MCF 10A (cell line): ENCODE data around the gene GLRA3. TPM values are rescaled to one million over a fixed set of nuclear protein-coding genes. Genes with fewer than 3 reads are reported as not detected.

Experiments used
- BruUV-seq: library from RNA; stranded (reverse); fragments of 400-500 nt; replicated peaks from 2 replicates; lab custom pipeline; 2021; lab: Mats Ljungman, UMichigan
- CTCF ChIA-PET: fragments of 300-600 bp; sonication (Branson Sonifier 250); formaldehyde crosslinking; extraction: SDS; loops from one replicate; lab custom pipeline; 2021; ENCODE audit warnings: antibody characterized with exemption, inconsistent platforms; lab: Yijun Ruan, JAX
- POLR2A ChIA-PET: fragments of 300-600, 350-650 bp; sonication (Branson Sonifier 250); formaldehyde crosslinking; extraction: SDS; loops from one replicate; lab custom pipeline; 2020; ENCODE audit warnings: antibody characterized with exemption, inconsistent platforms; lab: Yijun Ruan, JAX
- DNase-seq: peaks from one replicate; pipeline ENCODE4 v3.0.0-alpha.2; 2018; ENCODE audit not compliant: unreplicated experiment
- H3K27ac Mint-ChIP-seq: one replicate; pipeline ENCODE4 v1.8.0; 2022; ENCODE audit warnings: mild to moderate bottlenecking, low read depth, mixed read lengths; ENCODE audit not compliant: unreplicated experiment
- H3K27me3 Mint-ChIP-seq: one replicate; pipeline ENCODE4 v1.8.0; 2022; ENCODE audit warnings: mixed read lengths; ENCODE audit not compliant: insufficient read depth, unreplicated experiment
- H3K36me3 Mint-ChIP-seq: one replicate; pipeline ENCODE4 v1.8.0; 2022; ENCODE audit warnings: mild to moderate bottlenecking, moderate library complexity, mixed read lengths; ENCODE audit not compliant: insufficient read depth, unreplicated experiment
- H3K4me1 Mint-ChIP-seq: one replicate; pipeline ENCODE4 v1.8.0; 2022; ENCODE audit warnings: mixed read lengths; ENCODE audit not compliant: insufficient read depth, unreplicated experiment
- H3K4me3 Mint-ChIP-seq: one replicate; pipeline ENCODE4 v1.8.0; 2022; ENCODE audit warnings: mild to moderate bottlenecking, moderate library complexity, mixed read lengths; ENCODE audit not compliant: unreplicated experiment
- H3K9me3 Mint-ChIP-seq: one replicate; pipeline ENCODE4 v1.8.0; 2022; ENCODE audit warnings: mixed read lengths; ENCODE audit not compliant: unreplicated experiment
- CTCF ChIP-seq: fragments of 200-600 bp; IDR thresholded peaks from one replicate; pipeline ENCODE4 v1.8.0; 2022; ENCODE audit warnings: antibody characterized with exemption, mild to moderate bottlenecking; ENCODE audit not compliant: unreplicated experiment
- intact Hi-C: fragments of 100-400 bp; cut with micrococcal nuclease; formaldehyde crosslinking; loops from 2 replicates; pipeline ENCODE4 v1.14.1; 2022
- total RNA-seq: library from RNA; stranded (reverse); gene quantifications from 2 replicates; pipeline ENCODE4 v1.2.3, GENCODE V29; 2022

Gene GLRA3
- total RNA-seq, 1 experiment from 2014 or later, result not detected

- Mint-ChIP-seq H3K36me3 (no peaks in the 10 kb centered on the region), H3K9me3 (no peaks in the 10 kb centered on the region), H3K27me3 (no peaks in the 10 kb centered on the region), H3K27ac (no peak overlapping the region), H3K4me3 (no peak overlapping the region), H3K4me1 (no peaks in the 10 kb centered on the region)
- POLR2A ChIA-PET, result no interaction called here
- no peak for DNase-seq
- TF ChIP-seq CTCF, result no peak
- intact Hi-C loops, result no loop called here
- CTCF ChIA-PET, result no interaction called here
- BruUV-seq, result no TSS peak
Observed at GRCh38 chr4:174847801-174848427, 18.9 kb upstream of the GLRA3 start.

GRCh38 chr4:174835536-174835935 is 6.5 kb upstream of the GLRA3 start:
- TF ChIP-seq CTCF, result no peak
- Mint-ChIP-seq H3K4me3 (no peak overlapping the region), H3K27me3 (no peaks in the 10 kb centered on the region), H3K36me3 (no peaks in the 10 kb centered on the region), H3K9me3 (no peaks in the 10 kb centered on the region), H3K4me1 (no peaks in the 10 kb centered on the region), H3K27ac (no peak overlapping the region)
- intact Hi-C loops, result no loop called here
- ChIA-PET POLR2A (no interaction called here), CTCF (interaction anchor here (0.8 kb wide), 1 partner anchor 701 kb away, joined by 3 read pairs; no protein-coding TSS in a partner anchor)
- BruUV-seq, result no TSS peak
- DNase-seq, result peak; percentile 17

GRCh38 chr4:174834477-174834876 is 5.4 kb upstream of the GLRA3 start:
- no peaks in the 10 kb centered on the region for H3K36me3 Mint-ChIP-seq

More at GRCh38 chr4:174834477-174834876, 5.4 kb upstream of the GLRA3 start:
- intact Hi-C loops, result no loop called here
- DNase-seq, result no peak
- no peaks in the 10 kb centered on the region for H3K27me3 Mint-ChIP-seq
- BruUV-seq, result no TSS peak
- no peak for TF ChIP-seq CTCF
- no peak overlapping the region for H3K4me3 Mint-ChIP-seq
- ChIA-PET CTCF (interaction anchor here (0.8 kb wide), 1 partner anchor 702 kb away, joined by 3 read pairs; no protein-coding TSS in a partner anchor), POLR2A (interaction anchor here (0.5 kb wide), 1 partner anchor 10 kb away, joined by 6 read pairs; no protein-coding TSS in a partner anchor)
- no peak overlapping the region for H3K27ac Mint-ChIP-seq
- no peaks in the 10 kb centered on the region for H3K4me1 Mint-ChIP-seq
- no peaks in the 10 kb centered on the region for H3K9me3 Mint-ChIP-seq
